Left lung (tissue), 10 donors: ENCODE measurements around the gene PALLD. TPM values are rescaled to one million over a fixed set of nuclear protein-coding genes. Genes with fewer than 3 reads are reported as not detected.

ENCODE experiments used
- ATAC-seq: fragments of 200-7000 bp; cut with Tn5 transposase; one replicate; pipeline ENCODE4 v1.9.1; 2020; ENCODE audit warnings: moderate library complexity
- DNase-seq, 4 donors: peaks; one replicate each; pipeline ENCODE4 v3.0.0-alpha.2; 2013 to 2020
- H3K27ac ChIP-seq, 2 donors: fragments of 200-600 bp; sonication (generic) in 1 of 2; one replicate each; pipeline versions ENCODE4 v1.5.0 to v1.8.0; 2020 to 2021
- H3K27me3 ChIP-seq, 2 donors: fragments of 200-600 bp; sonication (generic) in 1 of 2; one replicate each; pipeline versions ENCODE4 v1.5.0 to v1.8.0; 2020 to 2021
- H3K36me3 ChIP-seq, 2 donors: fragments of 200-600 bp; sonication (generic) in 1 of 2; one replicate each; pipeline versions ENCODE4 v1.5.0 to v1.8.0; 2020 to 2021
- H3K4me1 ChIP-seq, 2 donors: fragments of 200-600 bp; one replicate each; pipeline ENCODE4 v1.8.0; 2021
- H3K4me3 ChIP-seq, 2 donors: fragments of 200-600 bp; sonication (generic) in 1 of 2; one replicate each; pipeline versions ENCODE4 v1.5.0 to v1.8.0; 2020 to 2021; ENCODE audit warnings: mild to moderate bottlenecking in 1 of 2
- H3K9me3 ChIP-seq, 2 donors: fragments of 200-600 bp; sonication (generic) in 1 of 2; one replicate each; pipeline versions ENCODE4 v1.5.0 to v1.8.0; 2020 to 2021
- CTCF ChIP-seq, 2 donors: fragments of 200-600 bp; sonication (generic) in 1 of 2; IDR thresholded peaks; one replicate each; pipeline versions ENCODE4 v1.5.0 to v1.8.0; 2021; ENCODE audit warnings: antibody characterized with exemption in 2 of 2
- intact Hi-C, 2 donors: fragments of 100-400 bp; cut with DNase I; formaldehyde crosslinking; loops; one replicate each; pipeline versions ENCODE4 v1.11.2 to v1.14.2; 2022
- polyA plus RNA-seq, 6 donors: library from polyadenylated mRNA; unstranded; fragments of 120-200 nt; gene quantifications; one replicate each; pipeline ENCODE4 v1.2.1, GENCODE V29; 2013; ENCODE audit not compliant: insufficient read length in 6 of 6
- total RNA-seq, 2 donors: library from RNA; stranded (reverse); fragmentation: NEBNext Ultra II Directional; extraction: Animal tissue kit (Norgen Biotek cat#: 25700); gene quantifications; one replicate each; pipeline ENCODE4 v1.2.1, GENCODE V29; 2021
- donor health status: DM: no; HTN: yes; CAD: no.
- donor health status: DM: no; HTN: no; CAD: no.

The PALLD gene
- total and polyA plus RNA-seq, 8 donors: 67.5 to 194 (median 80.4) TPM

- ATAC-seq (peak; percentile 34), DNase-seq (peak in 3 of 4 donors; percentile 64 to 80 (median 66))
- peak overlapping the region; percentile 57 for H3K4me3 ChIP-seq
- H3K9me3 ChIP-seq: no peaks in the 10 kb centered on the region
- intact Hi-C loops: no loop called here
- TF ChIP-seq CTCF (IDR thresholded peaks at IDR 0.05): no peak
- H3K4me1 ChIP-seq: peaks cover 12 to 18% of the 10 kb centered on the region in 2 donors
- peaks cover 0 to 61% of the 10 kb centered on the region in 2 donors for H3K27me3 ChIP-seq
- H3K27ac ChIP-seq: peak overlapping the region; percentile 67 to 88
- no peaks in the 10 kb centered on the region for H3K36me3 ChIP-seq
Observed at GRCh38 chr4:168832763-168833575, 336.1 kb downstream of the PALLD start.

GRCh38 chr4:168833881-168834280 is 337.0 kb downstream of the PALLD start:
- Histone ChIP-seq H3K27me3 (peaks cover 0 to 61% of the 10 kb centered on the region in 2 donors), H3K4me1 (peaks cover 12 to 18% of the 10 kb centered on the region in 2 donors), H3K36me3 (no peaks in the 10 kb centered on the region), H3K27ac (peak overlapping the region in 1 of 2 donors; percentile 88), H3K4me3 (peak overlapping the region; percentile 57), H3K9me3 (no peaks in the 10 kb centered on the region)
- DNase-seq: no peak
- intact Hi-C loops: no loop called here
- ATAC-seq: no peak
- TF ChIP-seq CTCF (IDR thresholded peaks at IDR 0.05): no peak

GRCh38 chr4:168835880-168836454 is 339.1 kb downstream of the PALLD start:
- no peak for DNase-seq
- Histone ChIP-seq H3K27ac (no peak overlapping the region), H3K9me3 (no peaks in the 10 kb centered on the region), H3K4me3 (no peak overlapping the region), H3K4me1 (peaks cover 12 to 17% of the 10 kb centered on the region in 2 donors), H3K27me3 (peaks cover 0 to 49% of the 10 kb centered on the region in 2 donors), H3K36me3 (no peaks in the 10 kb centered on the region)
- TF ChIP-seq CTCF (IDR thresholded peaks at IDR 0.05): no peak
- intact Hi-C loops: no loop called here
- ATAC-seq: no peak

- intact Hi-C loops: no loop called here
- Histone ChIP-seq H3K27ac (no peak overlapping the region), H3K4me3 (no peak overlapping the region)
Observed at GRCh38 chr4:168836490-168836889, 339.6 kb downstream of the PALLD start.

More at GRCh38 chr4:168836490-168836889, 339.6 kb downstream of the PALLD start:
- H3K4me1 ChIP-seq: peaks cover 11 to 15% of the 10 kb centered on the region in 2 donors
- TF ChIP-seq CTCF (IDR thresholded peaks at IDR 0.05): no peak
- H3K36me3 ChIP-seq: no peaks in the 10 kb centered on the region
- peaks cover 0 to 44% of the 10 kb centered on the region in 2 donors for H3K27me3 ChIP-seq
- ATAC-seq (no peak), DNase-seq (no peak)
- H3K9me3 ChIP-seq: no peaks in the 10 kb centered on the region
